H1 (cell line): Measurements from ENCODE around the gene NKAIN2. TPM values are rescaled to one million over a fixed set of nuclear protein-coding genes. Genes with fewer than 3 reads are reported as not detected.

Source experiments
- CTCF ChIA-PET: fragments of 300-600 bp; sonication (Branson Sonifier 250); formaldehyde crosslinking; loops from one replicate; lab custom pipeline; 2021; ENCODE audit not compliant: partially characterized antibody; lab: Charles Lee
- POLR2A ChIA-PET: fragments of 300-600 bp; sonication (Branson Sonifier 250); formaldehyde crosslinking; loops from one replicate; lab custom pipeline; 2021; ENCODE audit warnings: inconsistent platforms; ENCODE audit not compliant: partially characterized antibody; lab: Charles Lee
- DNase-seq, 2 experiments: peaks; one replicate each; pipeline versions ENCODE4 v3.0.0 to v3.0.0-alpha.2; 2010 to 2022; ENCODE audit warnings: low spot score in 2 of 2, low read depth in 1 of 2, mixed read lengths in 1 of 2
- FAIRE-seq: peaks from 2 replicates; lab custom pipeline; 2011; peaks lifted over from hg19 to GRCh38; lab: Jason Lieb, UNC
- H2AFZ ChIP-seq: 2 replicates; pipeline ENCODE4 v1.8.1; 2012; ENCODE audit warnings: low read length, inconsistent platforms
- H2AK5ac ChIP-seq: 2 replicates; pipeline ENCODE4 v1.6.1; 2013; ENCODE audit warnings: low read depth, low read length
- H2BK120ac ChIP-seq: replicated peaks from 2 replicates; pipeline ENCODE3; 2013; ENCODE audit warnings: low read depth, low read length, inconsistent platforms
- H2BK12ac ChIP-seq: 2 replicates; pipeline ENCODE4 v1.6.1; 2013; ENCODE audit warnings: low read depth, low read length
- H2BK15ac ChIP-seq: 2 replicates; pipeline ENCODE4 v1.6.1; 2013; ENCODE audit warnings: low read length
- H2BK20ac ChIP-seq: 2 replicates; pipeline ENCODE4 v1.6.1; 2013; ENCODE audit warnings: low read length
- H2BK5ac ChIP-seq: 2 replicates; pipeline ENCODE4 v1.6.1; 2013; ENCODE audit warnings: low read depth, low read length
- H3K14ac ChIP-seq: 2 replicates; pipeline ENCODE4 v1.6.1; 2013; ENCODE audit warnings: inconsistent platforms; ENCODE audit not compliant: insufficient read length
- H3K18ac ChIP-seq: 2 replicates; pipeline ENCODE4 v1.6.1; 2013; ENCODE audit warnings: low read length; ENCODE audit errors: extremely low read depth
- H3K23ac ChIP-seq: 2 replicates; pipeline ENCODE4 v1.6.1; 2013; ENCODE audit warnings: inconsistent platforms; ENCODE audit not compliant: insufficient read length
- H3K23me2 ChIP-seq: 2 replicates; pipeline ENCODE4 v1.6.1; 2013; ENCODE audit warnings: low read depth, low read length
- H3K27ac ChIP-seq: 2 replicates; pipeline ENCODE4 v1.6.1; 2011; ENCODE audit warnings: low read depth, low read length, inconsistent platforms
- H3K27me3 ChIP-seq, 4 experiments: replicated peaks in 1 of 4; 1 replicate in 1 of 4; 2 replicates in 3 of 4; pipeline versions ENCODE4 v1.6.1 to v1.8.1; 2011 to 2013; ENCODE audit warnings: low read length in 3 of 4, mild to moderate bottlenecking in 3 of 4, inconsistent platforms in 2 of 4, mixed read lengths in 2 of 4, moderate library complexity in 1 of 4; ENCODE audit not compliant: control insufficient read depth in 3 of 4, insufficient read depth in 3 of 4; ENCODE audit errors: extremely low read depth in 1 of 4
- H3K36me3 ChIP-seq, 4 experiments: 2 replicates each; pipeline versions ENCODE4 v1.6.1 to v1.8.1; 2011 to 2013; ENCODE audit warnings: mild to moderate bottlenecking in 4 of 4, low read length in 3 of 4, moderate library complexity in 2 of 4, control low read depth in 1 of 4, inconsistent platforms in 1 of 4; ENCODE audit not compliant: insufficient read depth in 4 of 4, control insufficient read depth in 2 of 4
- H3K4ac ChIP-seq: replicated peaks from 2 replicates; pipeline ENCODE3; 2013; ENCODE audit warnings: low read length, low read depth, mixed read lengths, inconsistent platforms; ENCODE audit not compliant: insufficient read length
- H3K4me1 ChIP-seq, 4 experiments: replicated peaks in 1 of 4; 1 replicate in 1 of 4; 2 replicates in 3 of 4; pipeline versions ENCODE4 v1.6.1 to v1.8.1; 2011 to 2013; ENCODE audit warnings: low read length in 3 of 4, inconsistent platforms in 2 of 4, mixed read lengths in 1 of 4; ENCODE audit not compliant: insufficient read depth in 4 of 4, control insufficient read depth in 3 of 4
- H3K4me2 ChIP-seq, 2 experiments: 2 replicates each; pipeline versions ENCODE4 v1.6.1 to v1.8.1; 2011 to 2013; ENCODE audit warnings: low read depth in 2 of 2, low read length in 2 of 2, control low read depth in 1 of 2, inconsistent platforms in 1 of 2, mild to moderate bottlenecking in 1 of 2; ENCODE audit not compliant: insufficient read depth in 1 of 2
- H3K4me3 ChIP-seq, 4 experiments: fragments of 200-600, 300-600 bp in 1 of 4; sonication (generic), shearing (Covaris generic), sonication (Bioruptor Twin) in 1 of 4; 2 replicates each; pipeline versions ENCODE4 v1.5.1 to v1.8.1; 2011 to 2016; ENCODE audit warnings: low read length in 4 of 4, low read depth in 3 of 4, control low read depth in 2 of 4, inconsistent platforms in 2 of 4, mild to moderate bottlenecking in 2 of 4, mixed read lengths in 1 of 4, moderate library complexity in 1 of 4; ENCODE audit not compliant: insufficient read depth in 2 of 4; ENCODE audit errors: extremely low read depth in 1 of 4
- H3K56ac ChIP-seq: replicated peaks from 2 replicates; pipeline ENCODE3; 2013; ENCODE audit warnings: low read depth, mild to moderate bottlenecking, mixed read lengths, low read length, inconsistent platforms; ENCODE audit not compliant: insufficient read length
- H3K79me1 ChIP-seq: 2 replicates; pipeline ENCODE4 v1.6.1; 2013; ENCODE audit warnings: low read depth, low read length, control low read depth
- H3K79me2 ChIP-seq, 2 experiments: 2 replicates each; pipeline versions ENCODE4 v1.6.1 to v1.8.1; 2012 to 2013; ENCODE audit warnings: low read length in 2 of 2, mild to moderate bottlenecking in 2 of 2, inconsistent platforms in 1 of 2; ENCODE audit not compliant: insufficient read depth in 2 of 2, control insufficient read depth in 1 of 2
- H3K9ac ChIP-seq, 4 experiments: replicated peaks in 1 of 4; 1 replicate in 1 of 4; 2 replicates in 3 of 4; pipeline versions ENCODE4 v1.6.1 to v1.8.1; 2011 to 2013; ENCODE audit warnings: low read depth in 3 of 4, low read length in 3 of 4, control low read depth in 2 of 4, mild to moderate bottlenecking in 2 of 4, moderate library complexity in 2 of 4, inconsistent platforms in 1 of 4; ENCODE audit errors: extremely low read depth in 1 of 4
- H3K9me3 ChIP-seq, 2 experiments: 2 replicates each; pipeline versions ENCODE4 v1.6.1 to v1.8.1; 2012 to 2013; ENCODE audit warnings: mild to moderate bottlenecking in 2 of 2, moderate library complexity in 2 of 2, control low read depth in 1 of 2, inconsistent platforms in 1 of 2, low read depth in 1 of 2, low read length in 1 of 2, mixed read lengths in 1 of 2; ENCODE audit not compliant: insufficient read depth in 2 of 2
- H4K20me1 ChIP-seq, 2 experiments: replicated peaks in 1 of 2; 2 replicates each; pipeline versions ENCODE3 to v1.8.1; 2011 to 2013; ENCODE audit warnings: inconsistent platforms in 2 of 2, low read length in 2 of 2, mild to moderate bottlenecking in 1 of 2; ENCODE audit not compliant: insufficient read depth in 2 of 2, control insufficient read depth in 1 of 2
- H4K5ac ChIP-seq: 2 replicates; pipeline ENCODE4 v1.6.1; 2013; ENCODE audit warnings: low read length, low read depth, mixed read lengths, inconsistent platforms; ENCODE audit not compliant: insufficient read length
- H4K8ac ChIP-seq: 2 replicates; pipeline ENCODE4 v1.8.0; 2013; ENCODE audit warnings: mild to moderate bottlenecking, moderate library complexity, low read length, inconsistent platforms; ENCODE audit not compliant: insufficient read depth; ENCODE audit errors: extremely low read depth
- H4K91ac ChIP-seq: replicated peaks from 2 replicates; pipeline ENCODE3; 2013; ENCODE audit warnings: low read length, mixed read lengths, inconsistent platforms; ENCODE audit not compliant: insufficient read length
- GTF2F1 ChIP-seq: IDR thresholded peaks from 2 replicates; pipeline ENCODE4 v1.6.1; 2012; ENCODE audit warnings: low read depth, low read length, improper control_type of control experiment, borderline replicate concordance
- JUND ChIP-seq: IDR thresholded peaks from 2 replicates; pipeline ENCODE4 v1.6.1; 2011; ENCODE audit warnings: mild to moderate bottlenecking, improper control_type of control experiment, low read length
- NANOG ChIP-seq: IDR thresholded peaks from 2 replicates; pipeline ENCODE4 v1.6.1; 2011; ENCODE audit warnings: low read length, low read depth, mild to moderate bottlenecking, inconsistent platforms; ENCODE audit not compliant: insufficient read depth, poor library complexity, severe bottlenecking
- WGBS, 2 experiments: shearing (Covaris generic) in 1 of 2; methylation state at CpG; one replicate each; pipeline versions ENCODE4 v1.1.6 to v1.1.7; 2013 to 2015; ENCODE audit warnings: low lambda C conversion rate in 2 of 2, mixed read lengths in 2 of 2, inconsistent platforms in 1 of 2, low coverage in 1 of 2, missing lambda C conversion rate in 1 of 2; ENCODE audit not compliant: insufficient replicate concordance in 2 of 2, insufficient coverage in 1 of 2, insufficient read length in 1 of 2; ENCODE audit errors: extremely low coverage in 1 of 2, missing lambda C conversion rate in 1 of 2; 5-methylcytosine and 5-hydroxymethylcytosine counted together
- polyA plus RNA-seq, 7 experiments: library from polyadenylated mRNA; depleted of rRNA in 3 of 7; stranded (reverse) in 5 of 7; unstranded in 2 of 7; fragments of >200 nt in 5 of 7; fragments of 200-250 nt in 2 of 7; gene quantifications; 1 replicate in 5 of 7; 2 replicates in 1 of 7; 4 replicates in 1 of 7; pipeline versions ENCODE4 v1.2.1 to v1.2.3, GENCODE V29; 2011 to 2013; ENCODE audit warnings: missing spikeins in 2 of 7, mixed read lengths in 2 of 7
- total RNA-seq: library from RNA; stranded (reverse); fragmentation: NEBNext Ultra II Directional; extraction: Animal tissue kit (Norgen Biotek cat#: 25700); gene quantifications from 2 replicates; pipeline ENCODE4 v1.2.1, GENCODE V29; 2021

NKAIN2 gene
- total and polyA plus RNA-seq, 2 of the 8 experiments (the other 6 are each of a cell fraction or from before 2014, with no cell fraction given) = 0.20 to 0.34 TPM

- no peak overlapping the region for H2BK15ac ChIP-seq
- POLR2A ChIA-PET = no interaction called here
Observed at GRCh38 chr6:124517339-124517738, 713.7 kb downstream of the NKAIN2 start.

More at GRCh38 chr6:124517339-124517738, 713.7 kb downstream of the NKAIN2 start:
- Histone ChIP-seq H2BK5ac (no peak overlapping the region), H3K4me3 (no peak overlapping the region), H2BK20ac (no peak overlapping the region), H3K18ac (no peak overlapping the region), H3K9me3 (no peaks in the 10 kb centered on the region), H3K9ac (no peak overlapping the region), H3K27me3 (no peaks in the 10 kb centered on the region), H2BK12ac (no peak overlapping the region), H3K4me1 (no peaks in the 10 kb centered on the region), H4K8ac (no peak overlapping the region), H3K14ac (no peak overlapping the region), H3K23me2 (no peaks in the 10 kb centered on the region), H2AFZ (no peak overlapping the region), H2AK5ac (no peak overlapping the region), H3K4ac (no peak overlapping the region), H3K27ac (no peak overlapping the region), H3K4me2 (no peak overlapping the region), H3K23ac (no peak overlapping the region), H3K79me1 (no peaks in the 10 kb centered on the region), H3K36me3 (no peaks in the 10 kb centered on the region), H3K56ac (no peak overlapping the region), H4K91ac (no peak overlapping the region), H4K20me1 (no peaks in the 10 kb centered on the region), H3K79me2 (no peaks in the 10 kb centered on the region), H4K5ac (no peak overlapping the region), H2BK120ac (no peak overlapping the region)
- DNase-seq (no peak), FAIRE-seq (no peak)
- 69% methylated on average over 2 of the region's 2 CpGs; no CpG with 5 or more reads in 1 of the 2 experiments for WGBS, 2 experiments
- CTCF ChIA-PET = interaction anchor here (0.6 kb wide), 2 partner anchors 88 to 258 kb away, joined by 3 read pairs; no protein-coding TSS in a partner anchor
- TF ChIP-seq GTF2F1 = no peak
- TF ChIP-seq JUND = no peak
- TF ChIP-seq NANOG = no peak
